ENCODE data around the gene DBF4. TPM values are rescaled to one million over a fixed set of nuclear protein-coding genes. Genes with fewer than 3 reads are reported as not detected.

DBF4 gene
- total RNA-seq, 1 donor from 2014 or later: not detected

GRCh38 chr7:87877366-87878040 is 1.2 kb downstream of the DBF4 start:
- Histone ChIP-seq H3K27ac (peak overlapping the region; percentile 90 to 91), H3K27me3 (no peaks in the 10 kb centered on the region), H3K9me3 (no peaks in the 10 kb centered on the region), H3K4me1 (peaks cover 0 to 4% of the 10 kb centered on the region in 2 donors), H3K36me3 (no peaks in the 10 kb centered on the region), H3K4me3 (peak overlapping the region; percentile 63 to 76)
- intact Hi-C loops (cut with DNase I): loop anchor here (2.0 to 10.0 kb wide), 8 partner anchors 57 to 943 kb away; partner anchors contain the start of genes ADAM22, CROT, DMTF1 and RUNDC3B
- TF ChIP-seq CTCF (IDR thresholded peaks at IDR 0.05): no peak
- DNase-seq (ENCODE audit: low spot score in 2 of 2): no peak

- peaks cover 0 to 4% of the 10 kb centered on the region in 2 donors for H3K4me1 ChIP-seq
- intact Hi-C loops (cut with DNase I): loop anchor here (5.0 to 10.0 kb wide), 6 partner anchors 251 to 943 kb away; partner anchors contain the start of genes CROT and RUNDC3B
- no peaks in the 10 kb centered on the region for H3K9me3 ChIP-seq
- no peaks in the 10 kb centered on the region for H3K27me3 ChIP-seq
- no peak overlapping the region for H3K27ac ChIP-seq
- no peak for DNase-seq (ENCODE audit: low spot score in 2 of 2)
- H3K36me3 ChIP-seq: no peaks in the 10 kb centered on the region
- no peak for TF ChIP-seq CTCF (IDR thresholded peaks at IDR 0.05)
- peak overlapping the region in 1 of 2 donors; percentile 63 for H3K4me3 ChIP-seq
Observed at GRCh38 chr7:87878208-87878735, 2.0 kb downstream of the DBF4 start.

- no peak overlapping the region for H3K27ac ChIP-seq
- no peaks in the 10 kb centered on the region for H3K9me3 ChIP-seq
- H3K4me3 ChIP-seq: no peak overlapping the region
- intact Hi-C loops (cut with DNase I): loop anchor here (10.0 kb wide), 1 partner anchor 558 kb away; no protein-coding TSS in a partner anchor
- DNase-seq (ENCODE audit: low spot score in 2 of 2): no peak
- H3K4me1 ChIP-seq: peaks cover 0 to 4% of the 10 kb centered on the region in 2 donors
- no peak for TF ChIP-seq CTCF (IDR thresholded peaks at IDR 0.05)
- H3K27me3 ChIP-seq: no peaks in the 10 kb centered on the region
- no peaks in the 10 kb centered on the region for H3K36me3 ChIP-seq
Observed at GRCh38 chr7:87882151-87882937, 6.1 kb downstream of the DBF4 start.

GRCh38 chr7:87885018-87885417 is 8.7 kb downstream of the DBF4 start:
- H3K4me1 ChIP-seq: no peaks in the 10 kb centered on the region
- no peak overlapping the region for H3K4me3 ChIP-seq
- no peak for DNase-seq (ENCODE audit: low spot score in 2 of 2)
- intact Hi-C loops (cut with DNase I): loop anchor here (2.0 to 10.0 kb wide), 2 partner anchors 86 to 560 kb away; no protein-coding TSS in a partner anchor
- TF ChIP-seq CTCF (IDR thresholded peaks at IDR 0.05): no peak
- H3K27me3 ChIP-seq: no peaks in the 10 kb centered on the region
- H3K9me3 ChIP-seq: no peaks in the 10 kb centered on the region
- no peak overlapping the region for H3K27ac ChIP-seq
- H3K36me3 ChIP-seq: no peaks in the 10 kb centered on the region

GRCh38 chr7:87886875-87887274 is 10.6 kb downstream of the DBF4 start:
- intact Hi-C loops (cut with DNase I): loop anchor here (10.0 kb wide), 1 partner anchor 562 kb away; no protein-coding TSS in a partner anchor
- no peaks in the 10 kb centered on the region for H3K36me3 ChIP-seq
- H3K9me3 ChIP-seq: no peaks in the 10 kb centered on the region
- no peaks in the 10 kb centered on the region for H3K4me1 ChIP-seq
- H3K4me3 ChIP-seq: no peak overlapping the region
- H3K27me3 ChIP-seq: no peaks in the 10 kb centered on the region
- DNase-seq (ENCODE audit: low spot score in 2 of 2): no peak
- no peak overlapping the region for H3K27ac ChIP-seq
- peak in 2 of 3 experiments; percentile 23 to 58 for TF ChIP-seq CTCF (IDR thresholded peaks at IDR 0.05)

Measured in ascending aorta (tissue), 2 donors.